Choroid plexus epithelial cell (primary cell): ENCODE data around the gene GLCE.
"Not testable (repeated sequence)": the region's sequence is repeated elsewhere in the genome, so short reads cannot be mapped to it uniquely, and the experiment has no call there.

ENCODE experiments used
- DNase-seq: peaks from one replicate; pipeline ENCODE4 v3.0.0-alpha.2; 2010; ENCODE audit warnings: low read depth
- H3K4me3 ChIP-seq: 2 replicates; pipeline ENCODE4 v1.5.1; 2011; ENCODE audit warnings: low read depth, mild to moderate bottlenecking, control low read depth, low read length, moderate library complexity
- TF ChIP-seq, protein P1 (sequence below): conservative IDR thresholded peaks from 2 replicates; pipeline ENCODE4 v1.5.1; 2011; ENCODE audit warnings: low read depth, mild to moderate bottlenecking, control low read depth, inconsistent platforms, low read length, moderate library complexity

The GLCE gene

DNA sequence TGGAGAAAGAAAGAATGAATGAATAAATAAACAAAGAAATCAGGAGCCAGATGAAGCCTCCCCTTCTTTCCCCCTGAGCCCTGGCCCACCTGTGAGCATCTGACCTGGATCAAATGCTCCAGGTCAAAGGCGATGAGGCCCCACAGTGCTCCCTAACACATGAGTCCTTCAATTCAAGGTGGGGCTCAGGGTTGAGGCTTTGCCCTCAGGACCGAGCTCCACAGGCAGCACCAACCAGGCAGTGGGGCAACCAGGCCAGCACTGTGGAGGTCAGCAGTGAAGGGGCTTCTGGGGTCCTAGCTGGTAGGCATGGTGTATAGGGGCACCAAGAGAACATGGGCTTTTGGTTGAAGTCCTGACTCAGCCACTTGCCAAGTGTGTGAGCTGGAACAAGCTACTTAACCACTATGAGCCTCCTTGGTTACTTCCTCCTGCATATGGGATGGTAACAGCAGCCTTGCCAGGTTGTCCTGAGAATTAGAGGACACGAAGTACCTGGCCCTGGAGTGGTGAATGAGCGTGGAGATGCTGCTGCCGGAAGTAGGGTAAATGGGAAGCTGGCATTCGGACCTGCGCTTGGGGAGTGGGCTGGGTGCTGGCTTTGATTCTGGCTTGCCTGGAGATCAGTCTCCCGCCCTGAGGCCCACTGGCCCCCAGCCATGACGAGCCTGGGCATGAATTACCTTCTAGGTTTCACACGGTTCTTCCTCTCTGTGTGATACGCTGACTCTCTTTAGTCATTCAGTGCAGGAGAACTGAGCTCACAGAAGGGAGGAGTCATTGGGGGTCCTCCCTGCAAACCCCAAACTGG, 128.3 kb downstream of the GLCE start:
- TF ChIP-seq, protein P1, sequence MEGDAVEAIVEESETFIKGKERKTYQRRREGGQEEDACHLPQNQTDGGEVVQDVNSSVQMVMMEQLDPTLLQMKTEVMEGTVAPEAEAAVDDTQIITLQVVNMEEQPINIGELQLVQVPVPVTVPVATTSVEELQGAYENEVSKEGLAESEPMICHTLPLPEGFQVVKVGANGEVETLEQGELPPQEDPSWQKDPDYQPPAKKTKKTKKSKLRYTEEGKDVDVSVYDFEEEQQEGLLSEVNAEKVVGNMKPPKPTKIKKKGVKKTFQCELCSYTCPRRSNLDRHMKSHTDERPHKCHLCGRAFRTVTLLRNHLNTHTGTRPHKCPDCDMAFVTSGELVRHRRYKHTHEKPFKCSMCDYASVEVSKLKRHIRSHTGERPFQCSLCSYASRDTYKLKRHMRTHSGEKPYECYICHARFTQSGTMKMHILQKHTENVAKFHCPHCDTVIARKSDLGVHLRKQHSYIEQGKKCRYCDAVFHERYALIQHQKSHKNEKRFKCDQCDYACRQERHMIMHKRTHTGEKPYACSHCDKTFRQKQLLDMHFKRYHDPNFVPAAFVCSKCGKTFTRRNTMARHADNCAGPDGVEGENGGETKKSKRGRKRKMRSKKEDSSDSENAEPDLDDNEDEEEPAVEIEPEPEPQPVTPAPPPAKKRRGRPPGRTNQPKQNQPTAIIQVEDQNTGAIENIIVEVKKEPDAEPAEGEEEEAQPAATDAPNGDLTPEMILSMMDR: no peak
- no peak for DNase-seq
- H3K4me3 ChIP-seq: no peak overlapping the region

DNA sequence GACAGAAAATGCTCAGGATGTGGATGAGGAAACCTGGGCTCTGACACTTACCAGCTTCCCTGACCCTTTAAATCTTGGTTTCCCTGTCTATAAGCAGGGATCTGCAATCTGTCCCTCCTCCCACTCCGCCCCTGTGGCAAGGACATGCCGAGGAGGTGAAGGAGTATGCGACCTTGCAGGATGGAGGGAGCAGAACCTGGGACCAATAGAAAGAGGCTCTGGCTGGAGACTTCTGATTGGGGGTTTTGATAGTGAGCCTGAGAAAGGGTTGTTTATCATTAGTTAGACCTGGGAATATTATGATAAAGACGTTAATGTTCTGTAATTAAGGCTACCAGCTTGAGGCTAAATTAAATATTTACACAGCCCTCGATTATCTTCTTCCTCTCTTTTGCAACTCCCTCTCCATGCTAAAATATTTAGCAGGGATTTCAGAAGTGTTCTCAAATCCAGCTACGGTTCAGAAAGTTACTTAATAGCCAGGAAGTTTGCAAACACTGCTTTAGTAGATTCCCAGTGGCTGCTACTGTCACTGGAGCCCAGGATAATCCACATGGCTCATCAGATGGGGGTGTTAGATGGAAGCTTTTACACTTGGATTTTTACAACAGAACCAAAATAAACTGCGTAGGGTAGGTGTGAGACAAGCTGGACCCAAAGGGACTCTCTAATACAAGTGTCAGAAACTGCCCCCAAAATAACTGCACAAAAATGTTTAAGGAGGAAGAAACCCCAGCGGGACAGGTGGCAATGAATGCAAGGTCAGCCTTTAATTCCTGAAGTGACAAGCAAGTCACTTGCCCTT, 129.1 kb downstream of the GLCE start:
- H3K4me3 ChIP-seq: no peak overlapping the region
- TF ChIP-seq, protein P1: no peak
- DNase-seq: no peak

DNA sequence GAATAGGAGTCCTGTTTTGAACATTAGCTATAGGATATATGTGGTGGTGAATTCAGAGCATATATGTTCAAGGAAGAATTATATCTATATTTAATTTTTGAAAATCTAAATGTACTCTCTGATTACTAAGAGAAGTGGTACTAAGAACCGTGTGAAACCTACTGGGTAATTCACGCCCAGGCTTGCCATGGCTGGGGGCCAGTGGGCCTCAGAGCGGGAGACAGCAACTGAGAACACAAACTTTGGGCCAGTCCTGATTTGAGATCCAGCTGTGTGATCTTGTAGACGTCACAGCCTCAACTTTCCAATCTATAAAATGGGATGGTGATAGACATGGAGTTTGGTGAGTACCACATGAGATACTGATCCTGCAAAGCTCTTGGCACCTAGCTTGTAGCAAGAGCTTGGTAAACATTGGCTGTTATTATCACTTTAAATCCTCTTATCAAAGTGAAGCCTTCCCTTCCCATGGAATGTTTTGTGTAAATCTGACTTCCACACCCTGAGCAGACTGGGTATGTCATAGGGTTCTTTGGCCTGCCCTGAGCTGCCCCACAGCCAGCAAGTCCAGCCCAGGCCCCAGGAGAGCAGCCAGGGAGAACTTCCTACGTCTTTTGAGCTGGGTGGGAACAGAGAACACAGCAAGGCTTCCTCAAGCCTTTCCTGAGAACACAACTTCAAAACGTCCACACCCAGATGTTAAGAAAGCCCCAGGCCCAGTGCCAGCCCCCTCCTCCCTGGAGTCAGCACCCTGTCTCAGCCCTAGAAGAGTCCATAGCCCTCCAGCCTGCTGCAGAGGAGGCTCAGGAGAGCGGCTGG, 130.1 kb downstream of the GLCE start:
- TF ChIP-seq, protein P1: no peak
- no peak overlapping the region for H3K4me3 ChIP-seq
- peak; percentile 73 for DNase-seq

DNA sequence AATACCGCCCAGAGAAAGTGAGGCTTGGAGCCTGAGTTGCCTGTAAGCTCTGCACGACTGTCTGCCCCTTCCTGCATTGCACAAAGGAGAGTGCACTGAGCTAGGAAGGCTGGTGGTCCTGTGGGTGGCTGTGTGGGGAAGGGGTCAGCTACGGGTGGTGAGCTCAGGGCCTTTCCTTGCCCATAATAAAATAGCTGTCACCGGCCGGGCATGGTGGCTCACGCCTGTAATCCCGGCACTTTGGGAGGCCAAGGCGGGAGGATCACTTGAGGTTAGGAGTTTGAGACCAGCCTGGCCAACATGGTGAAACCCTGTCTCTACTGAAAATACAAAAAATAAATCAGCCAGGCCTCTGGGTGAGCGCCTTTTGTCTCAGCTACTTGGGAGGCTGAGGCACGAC, 131.2 kb downstream of the GLCE start:
- not testable (repeated sequence) for H3K4me3 ChIP-seq, DNase-seq

DNA sequence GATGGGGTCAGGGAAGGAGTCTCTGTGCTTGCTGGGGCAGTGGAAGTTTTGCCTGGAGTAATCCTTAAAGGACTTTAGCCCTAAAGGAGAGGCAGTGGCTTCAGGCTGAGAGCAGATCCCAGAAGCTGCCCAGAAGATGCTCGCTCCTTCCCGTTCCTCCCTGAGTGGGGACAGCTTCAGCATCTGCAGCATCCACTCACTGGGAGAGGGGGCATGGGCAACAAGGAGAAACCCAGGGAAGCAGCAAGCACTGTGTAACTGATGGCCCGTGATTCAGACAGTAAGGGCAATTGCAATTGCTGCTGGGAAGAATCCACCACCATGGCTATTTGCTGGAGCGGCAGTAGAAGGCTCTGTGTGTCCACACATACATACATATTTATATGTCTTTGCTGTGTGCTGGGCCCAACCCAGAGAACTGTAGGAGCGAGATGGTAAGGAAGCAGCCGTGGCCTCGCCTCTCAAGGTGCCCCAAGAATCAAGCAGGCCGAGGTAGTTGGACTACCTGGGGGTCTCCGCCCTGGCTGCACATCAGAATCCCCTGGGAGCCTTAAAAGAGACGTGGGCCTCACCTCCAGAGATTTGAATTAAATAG, 132.5 kb downstream of the GLCE start:
- TF ChIP-seq, protein P1: no peak
- no peak for DNase-seq
- no peak overlapping the region for H3K4me3 ChIP-seq

DNA sequence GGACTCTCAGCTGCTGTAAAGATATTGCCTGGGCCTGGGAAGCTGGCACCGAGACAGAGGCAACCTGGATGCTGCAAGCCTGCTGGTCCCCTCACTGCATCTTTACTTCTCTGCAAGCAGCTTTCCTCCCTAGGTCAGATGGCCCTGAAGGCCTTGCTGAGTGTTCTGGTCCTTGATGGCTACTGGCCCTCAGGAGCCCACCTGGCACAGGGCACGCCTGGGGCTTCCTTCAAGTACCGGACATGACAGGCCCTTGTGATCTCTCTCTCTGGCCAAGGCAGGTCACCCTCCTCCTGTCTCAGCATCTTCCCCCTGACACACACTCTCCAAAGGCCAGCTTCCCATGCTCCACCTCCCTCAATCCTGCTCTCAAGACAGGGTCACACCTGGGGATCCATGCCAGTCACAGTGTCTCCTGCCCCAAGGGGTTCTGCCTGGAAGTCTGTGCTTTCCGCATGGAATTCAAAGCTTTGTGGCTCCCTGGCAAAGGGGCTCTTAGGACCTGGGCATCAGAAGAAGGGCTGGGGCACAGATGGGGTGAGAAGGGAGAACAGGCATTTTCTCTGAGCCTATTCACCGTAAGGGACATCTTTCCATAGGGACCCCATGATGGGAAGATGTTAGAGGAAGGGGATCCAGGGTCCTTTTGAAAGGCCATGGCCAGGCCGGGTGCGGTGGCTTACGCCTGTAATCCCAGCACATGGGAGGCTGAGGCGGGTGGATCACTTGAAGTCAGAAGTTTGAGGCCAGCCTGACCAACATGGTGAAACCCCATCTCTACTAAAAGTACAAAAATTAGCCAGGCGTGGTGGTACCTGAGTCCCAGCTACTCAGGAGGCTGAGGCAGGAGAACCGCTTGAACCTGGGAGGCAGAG, 133.5 kb downstream of the GLCE start:
- TF ChIP-seq, protein P1: no peak
- no peak overlapping the region for H3K4me3 ChIP-seq
- DNase-seq: no peak
